B cell (primary cell): ENCODE measurements around the gene CSNK1E. TPM values are rescaled to one million over a fixed set of nuclear protein-coding genes. Genes with fewer than 3 reads are reported as not detected.

Experiments
- ATAC-seq: fragments of 200-7000 bp; cut with Tn5 transposase; one replicate; pipeline ENCODE4 v1.10.0; 2021; ENCODE audit warnings: low read depth, mild to moderate bottlenecking, moderate number of reproducible peaks, moderate library complexity
- CTCF ChIA-PET: fragments of 350-600 bp; sonication (Branson Sonifier 250); formaldehyde crosslinking; loops from one replicate; lab custom pipeline; 2021; ENCODE audit warnings: antibody characterized with exemption, inconsistent platforms; lab: Charles Lee
- POLR2A ChIA-PET: fragments of 350-600 bp; sonication (Branson Sonifier 250); formaldehyde crosslinking; loops from one replicate; lab custom pipeline; 2021; ENCODE audit warnings: antibody characterized with exemption; lab: Charles Lee
- DNase-seq: peaks from one replicate; pipeline ENCODE4 v3.0.0; 2013
- H2AFZ ChIP-seq: 2 replicates; pipeline ENCODE4 v1.6.1; 2012; ENCODE audit warnings: mild to moderate bottlenecking, low read depth, low read length; ENCODE audit not compliant: insufficient read depth, poor library complexity, severe bottlenecking
- H3K27ac ChIP-seq, 2 donors: 1 replicate in 1 of 2; 2 replicates in 1 of 2; pipeline ENCODE4 v1.5.1; 2012 to 2013; ENCODE audit warnings: low read length in 2 of 2, mild to moderate bottlenecking in 2 of 2, moderate library complexity in 1 of 2
- H3K27me3 ChIP-seq, 4 experiments: fragments of 200-600 bp in 1 of 4; sonication (generic) in 1 of 4; replicated peaks in 1 of 4; 1 replicate in 2 of 4; 2 replicates in 2 of 4; pipeline versions ENCODE4 v1.6.1 to v1.7.0; 2013 to 2016; ENCODE audit warnings: low read length in 3 of 4, mild to moderate bottlenecking in 2 of 4, mixed read lengths in 1 of 4, moderate library complexity in 1 of 4; ENCODE audit not compliant: insufficient read depth in 4 of 4, control insufficient read depth in 3 of 4; ENCODE audit errors: control extremely low read depth in 1 of 4
- H3K36me3 ChIP-seq, 2 experiments: replicated peaks in 1 of 2; 1 replicate in 1 of 2; 2 replicates in 1 of 2; pipeline versions ENCODE4 v1.6.1 to v1.7.1; 2013; ENCODE audit warnings: low read length in 1 of 2; ENCODE audit not compliant: insufficient read depth in 2 of 2, control insufficient read depth in 1 of 2; ENCODE audit errors: control extremely low read depth in 1 of 2, extremely low read depth in 1 of 2
- H3K4me1 ChIP-seq, 2 donors: fragments of 200-600 bp in 1 of 2; sonication (generic) in 1 of 2; 1 replicate in 1 of 2; 2 replicates in 1 of 2; pipeline versions ENCODE4 v1.5.1 to v1.6.1; 2013 to 2017; ENCODE audit warnings: low read length in 2 of 2; ENCODE audit not compliant: control insufficient read depth in 2 of 2, insufficient read depth in 2 of 2
- H3K4me2 ChIP-seq: replicated peaks from 2 replicates; pipeline ENCODE3; 2012; ENCODE audit warnings: mild to moderate bottlenecking, low read depth, low read length; ENCODE audit not compliant: poor library complexity, severe bottlenecking
- H3K4me3 ChIP-seq, 5 experiments: fragments of 200-600 bp in 1 of 5; sonication (generic) in 1 of 5; 1 replicate in 3 of 5; 2 replicates in 2 of 5; pipeline versions ENCODE4 v1.5.1 to v1.7.0; 2011 to 2016; ENCODE audit warnings: low read length in 4 of 5, mild to moderate bottlenecking in 4 of 5, low read depth in 2 of 5, control low read depth in 1 of 5, moderate library complexity in 1 of 5; ENCODE audit not compliant: insufficient read depth in 1 of 5; ENCODE audit errors: control extremely low read depth in 1 of 5, extremely low read depth in 1 of 5
- H3K79me2 ChIP-seq: fragments of 200-600 bp; sonication (generic); one replicate; pipeline ENCODE4 v1.6.0; 2016; ENCODE audit warnings: low read length; ENCODE audit not compliant: control insufficient read depth, insufficient read depth
- H3K9ac ChIP-seq: fragments of 200-600 bp; sonication (generic); 2 replicates; pipeline ENCODE4 v1.6.1; 2017; ENCODE audit warnings: mild to moderate bottlenecking, low read length, moderate library complexity
- H3K9me3 ChIP-seq, 3 donors: one replicate each; pipeline versions ENCODE4 v1.6.1 to v1.7.1; 2013; ENCODE audit warnings: low read length in 2 of 3; ENCODE audit not compliant: control insufficient read depth in 2 of 3, insufficient read depth in 1 of 3; ENCODE audit errors: control extremely low read depth in 1 of 3
- H4K20me1 ChIP-seq: 2 replicates; pipeline ENCODE4 v1.6.0; 2012; ENCODE audit warnings: mild to moderate bottlenecking, low read length; ENCODE audit not compliant: insufficient read depth, control insufficient read depth, poor library complexity, severe bottlenecking
- H3K27ac Mint-ChIP-seq: one replicate; pipeline ENCODE4 v1.8.0; 2021; ENCODE audit warnings: mixed read lengths
- H3K27me3 Mint-ChIP-seq: one replicate; pipeline ENCODE4 v1.8.0; 2021; ENCODE audit warnings: mixed read lengths
- H3K4me1 Mint-ChIP-seq: one replicate; pipeline ENCODE4 v1.8.0; 2021; ENCODE audit warnings: mixed read lengths
- H3K4me3 Mint-ChIP-seq: one replicate; pipeline ENCODE4 v1.8.0; 2021; ENCODE audit warnings: mixed read lengths
- H3K9me3 Mint-ChIP-seq: one replicate; pipeline ENCODE4 v1.8.0; 2022; ENCODE audit warnings: mixed read lengths; ENCODE audit not compliant: insufficient read depth
- CTCF ChIP-seq: fragments of 200-600 bp; IDR thresholded peaks from one replicate; pipeline ENCODE4 v1.8.0; 2022; ENCODE audit warnings: antibody characterized with exemption, mild to moderate bottlenecking
- EZH2 ChIP-seq: IDR thresholded peaks from 2 replicates; pipeline ENCODE4 v1.6.1; 2012; ENCODE audit warnings: borderline replicate concordance, low read depth, mild to moderate bottlenecking, moderate library complexity, low read length; ENCODE audit not compliant: insufficient read depth, poor library complexity, severe bottlenecking
- WGBS: methylation state at CpG from one replicate; pipeline ENCODE4 v1.1.5; 2013; ENCODE audit warnings: missing lambda C conversion rate; ENCODE audit not compliant: insufficient coverage; 5-methylcytosine and 5-hydroxymethylcytosine counted together
- intact Hi-C: fragments of 100-400 bp; cut with micrococcal nuclease; formaldehyde crosslinking; loops from one replicate; pipeline ENCODE4 v1.10.0; 2022
- polyA plus RNA-seq: library from polyadenylated mRNA; depleted of rRNA; stranded (reverse); fragments of >200 nt; gene quantifications from 2 replicates; pipeline ENCODE4 v1.2.3, GENCODE V29; 2012
- total RNA-seq, 2 donors: library from RNA; stranded (reverse); fragments of 120-200 nt in 1 of 2; gene quantifications; 1 replicate in 1 of 2; 2 replicates in 1 of 2; pipeline versions ENCODE4 v1.2.3 to v1.2.4, GENCODE V29; 2013 to 2022

CSNK1E gene
- total and polyA plus RNA-seq, 2 donors (not counting 1 experiment from before 2014, with no cell fraction given): 113 to 133 TPM

- H2AFZ ChIP-seq: no peak overlapping the region
- H3K27ac ChIP-seq: no peak overlapping the region
- H3K36me3 ChIP-seq: no peaks in the 10 kb centered on the region
- no peak overlapping the region for H3K4me2 ChIP-seq
- H3K79me2 ChIP-seq: no peaks in the 10 kb centered on the region
- POLR2A ChIA-PET: no interaction called here
- H3K9me3 ChIP-seq: no peaks in the 10 kb centered on the region
- ATAC-seq (no peak), DNase-seq (no peak)
- no peaks in the 10 kb centered on the region for H3K9me3 Mint-ChIP-seq
- H3K27ac Mint-ChIP-seq: no peak overlapping the region
- TF ChIP-seq EZH2 (no peak), CTCF (no peak)
- H4K20me1 ChIP-seq: no peaks in the 10 kb centered on the region
- H3K4me3 ChIP-seq: no peak overlapping the region
- no peaks in the 10 kb centered on the region for H3K4me1 Mint-ChIP-seq
- WGBS: 90% methylated on average over 9 of the region's 11 CpGs
- H3K9ac ChIP-seq: no peak overlapping the region
- no peak overlapping the region for H3K4me3 Mint-ChIP-seq
- no peaks in the 10 kb centered on the region for H3K27me3 ChIP-seq
- no peaks in the 10 kb centered on the region for H3K4me1 ChIP-seq
- CTCF ChIA-PET: no interaction called here
- intact Hi-C loops: no loop called here
- no peaks in the 10 kb centered on the region for H3K27me3 Mint-ChIP-seq
Measured at GRCh38 chr22:38286915-38287669, 30.1 kb downstream of the CSNK1E start.

GRCh38 chr22:38285018-38285417 lies 32.2 kb downstream of the CSNK1E start:
- no peak overlapping the region for H3K4me3 ChIP-seq
- no peaks in the 10 kb centered on the region for H3K9me3 Mint-ChIP-seq
- ChIA-PET CTCF (interaction anchor here (0.5 kb wide), 1 partner anchor 171 kb away, joined by 3 read pairs; no protein-coding TSS in a partner anchor), POLR2A (interaction anchor here (0.9 kb wide), 1 partner anchor 124 kb away, joined by 3 read pairs; no protein-coding TSS in a partner anchor)
- no peak for ATAC-seq
- no peak overlapping the region for H3K4me3 Mint-ChIP-seq
- H3K27me3 Mint-ChIP-seq: no peaks in the 10 kb centered on the region
- TF ChIP-seq EZH2 (no peak), CTCF (no peak)
- no peaks in the 10 kb centered on the region for H3K79me2 ChIP-seq
- no peak overlapping the region for H3K4me2 ChIP-seq
- H3K27ac Mint-ChIP-seq: no peak overlapping the region
- no peaks in the 10 kb centered on the region for H3K9me3 ChIP-seq
- DNase-seq: no peak
- no peak overlapping the region for H2AFZ ChIP-seq
- intact Hi-C loops: no loop called here
- 100% methylated on average over 3 of the region's 8 CpGs for WGBS
- H4K20me1 ChIP-seq: no peaks in the 10 kb centered on the region
- H3K4me1 Mint-ChIP-seq: no peaks in the 10 kb centered on the region
- H3K36me3 ChIP-seq: no peaks in the 10 kb centered on the region
- H3K4me1 ChIP-seq: no peaks in the 10 kb centered on the region
- H3K9ac ChIP-seq: no peak overlapping the region
- H3K27me3 ChIP-seq: no peaks in the 10 kb centered on the region
- H3K27ac ChIP-seq: no peak overlapping the region
